ENCODE data around the gene CYTH3. TPM values are rescaled to one million over a fixed set of nuclear protein-coding genes. Genes with fewer than 3 reads are reported as not detected.

The CYTH3 gene
- total RNA-seq, 1 experiment from 2014 or later: 16.7 TPM

- Histone ChIP-seq H3K4me3 (replicated peaks in 1 of 2; ENCODE audit: low read depth in 1 of 2, low read length in 2 of 2) (no peak overlapping the region), H3K4me2 (ENCODE audit: low read length) (no peak overlapping the region), H4K20me1 (ENCODE audit: insufficient read depth) (no peaks in the 10 kb centered on the region), H3K9ac (ENCODE audit: low read length) (no peak overlapping the region), H3K27me3 (ENCODE audit: insufficient read depth, low read length) (no peaks in the 10 kb centered on the region), H3K9me2 (ENCODE audit: insufficient read depth) (no peaks in the 10 kb centered on the region), H3K9me3 (ENCODE audit: control insufficient read depth in 1 of 2, insufficient read depth in 1 of 2, low read depth in 1 of 2, low read length in 2 of 2) (no peaks in the 10 kb centered on the region), H2AFZ (ENCODE audit: low read depth, low read length, poor library complexity, severe bottlenecking) (no peak overlapping the region), H3K36me3 (ENCODE audit: control insufficient read depth in 1 of 2, insufficient read depth in 2 of 2, low read length in 2 of 2) (no peaks in the 10 kb centered on the region), H3K27ac (ENCODE audit: low read depth, low read length) (no peak overlapping the region), H3K79me2 (ENCODE audit: insufficient read depth, low read length) (no peaks in the 10 kb centered on the region), H3K4me1 (ENCODE audit: control insufficient read depth in 1 of 2, insufficient read depth in 2 of 2, low read length in 2 of 2) (peaks cover 0 to 6% of the 10 kb centered on the region in 2 experiments; a peak in 2 of 4 replicates)
- TF ChIP-seq RAD21 (IDR thresholded peaks at IDR 0.05; ENCODE audit: low read depth) (no peak), POLR2A (IDR thresholded peaks at IDR 0.05; ENCODE audit: borderline replicate concordance, extremely low read depth, insufficient read depth, insufficient read length) (no peak)
- RAD21 ChIA-PET (ENCODE audit: low non-redundant PET in 1 of 2, low total read pairs in 2 of 2, uncharacterized antibody in 2 of 2, unreplicated experiment in 2 of 2): no interaction called here
- DNase-seq (ENCODE audit: low read depth, low spot score): no peak
- ATAC-seq: no peak
- BruUV-seq (replicated peaks): no TSS peak
- intact Hi-C loops (cut with micrococcal nuclease): no loop called here
- CTCF ChIA-PET: no interaction called here
- POLR2A ChIA-PET: no interaction called here
Observed at GRCh38 chr7:6316226-6316625, 43.8 kb upstream of the CYTH3 start.

GRCh38 chr7:6315746-6316145 is 43.3 kb upstream of the CYTH3 start:
- intact Hi-C loops (cut with micrococcal nuclease): no loop called here
- TF ChIP-seq YY1 (IDR thresholded peaks at IDR 0.05; ENCODE audit: extremely low read depth, insufficient replicate concordance, low read depth, low read length) (no peak), EGR1 (IDR thresholded peaks at IDR 0.05; ENCODE audit: low read depth) (no peak), ZFX (IDR thresholded peaks at IDR 0.05) (no peak), EZH2 (IDR thresholded peaks at IDR 0.05) (no peak), CBX3 (IDR thresholded peaks at IDR 0.05; ENCODE audit: low read depth) (no peak), ELF1 (IDR thresholded peaks at IDR 0.05; ENCODE audit: borderline replicate concordance, low read depth) (no peak), SP1 (IDR thresholded peaks at IDR 0.05; ENCODE audit: low read depth) (no peak), REST (IDR thresholded peaks at IDR 0.05; ENCODE audit: low read depth) (no peak), MAX (IDR thresholded peaks at IDR 0.05) (no peak), POLR2AphosphoS5 (IDR thresholded peaks at IDR 0.05; ENCODE audit: low read depth, low read length) (no peak), TCF7L2 (IDR thresholded peaks at IDR 0.05; ENCODE audit: borderline replicate concordance, extremely low read depth, insufficient read depth, insufficient read length) (no peak), ZNF274 (IDR thresholded peaks at IDR 0.05; ENCODE audit: low read depth, low read length) (no peak), RAD21 (IDR thresholded peaks at IDR 0.05; ENCODE audit: low read depth) (no peak), SRF (IDR thresholded peaks at IDR 0.05; ENCODE audit: low read depth) (no peak)
- TF ChIP-seq, protein P1, sequence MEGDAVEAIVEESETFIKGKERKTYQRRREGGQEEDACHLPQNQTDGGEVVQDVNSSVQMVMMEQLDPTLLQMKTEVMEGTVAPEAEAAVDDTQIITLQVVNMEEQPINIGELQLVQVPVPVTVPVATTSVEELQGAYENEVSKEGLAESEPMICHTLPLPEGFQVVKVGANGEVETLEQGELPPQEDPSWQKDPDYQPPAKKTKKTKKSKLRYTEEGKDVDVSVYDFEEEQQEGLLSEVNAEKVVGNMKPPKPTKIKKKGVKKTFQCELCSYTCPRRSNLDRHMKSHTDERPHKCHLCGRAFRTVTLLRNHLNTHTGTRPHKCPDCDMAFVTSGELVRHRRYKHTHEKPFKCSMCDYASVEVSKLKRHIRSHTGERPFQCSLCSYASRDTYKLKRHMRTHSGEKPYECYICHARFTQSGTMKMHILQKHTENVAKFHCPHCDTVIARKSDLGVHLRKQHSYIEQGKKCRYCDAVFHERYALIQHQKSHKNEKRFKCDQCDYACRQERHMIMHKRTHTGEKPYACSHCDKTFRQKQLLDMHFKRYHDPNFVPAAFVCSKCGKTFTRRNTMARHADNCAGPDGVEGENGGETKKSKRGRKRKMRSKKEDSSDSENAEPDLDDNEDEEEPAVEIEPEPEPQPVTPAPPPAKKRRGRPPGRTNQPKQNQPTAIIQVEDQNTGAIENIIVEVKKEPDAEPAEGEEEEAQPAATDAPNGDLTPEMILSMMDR (IDR thresholded peaks at IDR 0.05 in 2 of 3, conservative IDR thresholded peaks at IDR 0.05 in 1 of 3; ENCODE audit: borderline replicate concordance in 1 of 3, insufficient read depth in 1 of 3, low read depth in 2 of 3, low read length in 2 of 3): no peak
- TF ChIP-seq, protein P2, sequence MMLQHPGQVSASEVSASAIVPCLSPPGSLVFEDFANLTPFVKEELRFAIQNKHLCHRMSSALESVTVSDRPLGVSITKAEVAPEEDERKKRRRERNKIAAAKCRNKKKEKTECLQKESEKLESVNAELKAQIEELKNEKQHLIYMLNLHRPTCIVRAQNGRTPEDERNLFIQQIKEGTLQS (IDR thresholded peaks at IDR 0.05): no peak

More at GRCh38 chr7:6315746-6316145, 43.3 kb upstream of the CYTH3 start:
- Histone ChIP-seq H4K20me1 (ENCODE audit: insufficient read depth) (no peaks in the 10 kb centered on the region), H3K4me3 (replicated peaks in 1 of 2; ENCODE audit: low read depth in 1 of 2, low read length in 2 of 2) (no peak overlapping the region), H3K9ac (ENCODE audit: low read length) (no peak overlapping the region), H2AFZ (ENCODE audit: low read depth, low read length, poor library complexity, severe bottlenecking) (no peak overlapping the region), H3K36me3 (ENCODE audit: control insufficient read depth in 1 of 2, insufficient read depth in 2 of 2, low read length in 2 of 2) (no peaks in the 10 kb centered on the region), H3K9me3 (ENCODE audit: control insufficient read depth in 1 of 2, insufficient read depth in 1 of 2, low read depth in 1 of 2, low read length in 2 of 2) (no peaks in the 10 kb centered on the region), H3K27ac (ENCODE audit: low read depth, low read length) (no peak overlapping the region), H3K79me2 (ENCODE audit: insufficient read depth, low read length) (no peaks in the 10 kb centered on the region), H3K4me1 (ENCODE audit: control insufficient read depth in 1 of 2, insufficient read depth in 2 of 2, low read length in 2 of 2) (peaks cover 0 to 6% of the 10 kb centered on the region in 2 experiments; a peak in 2 of 4 replicates), H3K9me2 (ENCODE audit: insufficient read depth) (no peaks in the 10 kb centered on the region), H3K27me3 (ENCODE audit: insufficient read depth, low read length) (no peaks in the 10 kb centered on the region), H3K4me2 (ENCODE audit: low read length) (no peak overlapping the region)
- ATAC-seq: no peak
- BruUV-seq (replicated peaks): no TSS peak
- CTCF ChIA-PET: no interaction called here
- RAD21 ChIA-PET (ENCODE audit: low non-redundant PET in 1 of 2, low total read pairs in 2 of 2, uncharacterized antibody in 2 of 2, unreplicated experiment in 2 of 2): no interaction called here
- no peak for DNase-seq (ENCODE audit: low read depth, low spot score)
- POLR2A ChIA-PET: interaction anchor here (0.7 kb wide), 1 partner anchor 162 kb away, joined by 3 read pairs; no protein-coding TSS in a partner anchor
